GM23338 (cell line): ENCODE measurements around the gene ENTPD1.

Experiments used
- CREB1 ChIP-seq: fragments of 250-450 bp; sonication (Bioruptor Pico); IDR thresholded peaks from 2 replicates; pipeline ENCODE4 v1.5.0; 2020; ENCODE audit warnings: low read depth, mild to moderate bottlenecking, moderate library complexity
- EZH2 ChIP-seq: fragments of 200-600 bp; sonication (generic); IDR thresholded peaks from one replicate; pipeline ENCODE4 v1.8.0; 2017; ENCODE audit warnings: antibody characterized with exemption, mild to moderate bottlenecking, low read depth; ENCODE audit not compliant: unreplicated experiment
- EZH2phosphoT487 ChIP-seq: fragments of 200-600 bp; sonication (generic); IDR thresholded peaks from one replicate; pipeline ENCODE4 v1.8.1; 2018; ENCODE audit warnings: antibody characterized with exemption; ENCODE audit not compliant: unreplicated experiment
- POLR2AphosphoS5 ChIP-seq: IDR thresholded peaks from 2 replicates; pipeline ENCODE4 v1.6.1; 2016; ENCODE audit warnings: antibody characterized with exemption, low read depth
- ZNF114 ChIP-seq: fragments of 250-450 bp; sonication (Bioruptor Pico); IDR thresholded peaks from 2 replicates; pipeline ENCODE4 v1.5.0; 2020; ENCODE audit warnings: mild to moderate bottlenecking, moderate library complexity
- TF ChIP-seq, protein P1 (sequence below), 2 experiments: fragments of 200-600 bp in 1 of 2; sonication (generic) in 1 of 2; conservative IDR thresholded peaks; 2 replicates each; pipeline versions ENCODE4 v1.5.1 to v1.6.1; 2016 to 2017; ENCODE audit warnings: antibody characterized with exemption in 2 of 2, low read depth in 2 of 2, mild to moderate bottlenecking in 2 of 2, moderate library complexity in 1 of 2
- TF ChIP-seq, protein P2 (sequence below): IDR thresholded peaks from one replicate; pipeline ENCODE4 v1.6.1; 2018; ENCODE audit warnings: antibody characterized with exemption; ENCODE audit not compliant: unreplicated experiment

DNA sequence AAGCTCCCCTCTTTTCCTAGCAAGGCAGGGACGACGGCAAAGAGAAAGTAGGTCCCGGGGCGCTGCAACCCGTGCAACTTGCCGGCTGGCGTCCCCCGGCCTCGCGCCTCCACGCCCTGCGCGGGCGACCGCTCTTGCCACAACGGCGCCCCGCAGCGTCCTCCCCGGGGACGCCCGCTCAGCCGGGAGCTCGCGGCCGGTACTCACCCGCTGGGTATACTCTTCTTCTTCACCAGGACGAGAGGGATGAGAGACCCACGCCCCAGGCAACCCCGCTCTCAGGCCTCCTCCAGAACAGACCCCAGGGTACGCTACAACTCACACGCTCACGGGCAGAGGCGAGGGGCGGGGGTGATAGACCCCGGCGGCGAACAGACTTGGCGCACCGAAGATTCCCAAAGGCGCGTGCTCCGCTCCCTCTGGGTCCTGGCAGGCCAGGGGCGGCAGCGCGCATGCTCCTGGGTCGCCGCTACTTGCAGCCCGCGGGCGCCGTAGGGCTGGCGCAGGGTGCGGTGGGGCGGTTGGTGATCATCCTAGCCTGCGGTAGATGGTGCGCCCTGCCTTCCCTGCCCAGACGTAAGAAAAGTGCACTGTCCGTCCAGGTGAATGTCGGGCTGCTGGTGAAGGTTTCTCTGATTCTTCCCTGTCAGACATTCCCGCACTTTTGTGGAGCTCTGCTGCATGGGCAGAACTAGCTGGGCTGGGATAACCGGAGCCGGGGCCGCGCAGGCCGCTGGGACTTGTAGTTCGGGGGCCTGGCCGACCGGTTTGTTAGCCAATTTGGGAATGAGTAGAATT, 151.7 kb downstream of the ENTPD1 start, which contains the start of gene CC2D2B:
- TF ChIP-seq, protein P1, sequence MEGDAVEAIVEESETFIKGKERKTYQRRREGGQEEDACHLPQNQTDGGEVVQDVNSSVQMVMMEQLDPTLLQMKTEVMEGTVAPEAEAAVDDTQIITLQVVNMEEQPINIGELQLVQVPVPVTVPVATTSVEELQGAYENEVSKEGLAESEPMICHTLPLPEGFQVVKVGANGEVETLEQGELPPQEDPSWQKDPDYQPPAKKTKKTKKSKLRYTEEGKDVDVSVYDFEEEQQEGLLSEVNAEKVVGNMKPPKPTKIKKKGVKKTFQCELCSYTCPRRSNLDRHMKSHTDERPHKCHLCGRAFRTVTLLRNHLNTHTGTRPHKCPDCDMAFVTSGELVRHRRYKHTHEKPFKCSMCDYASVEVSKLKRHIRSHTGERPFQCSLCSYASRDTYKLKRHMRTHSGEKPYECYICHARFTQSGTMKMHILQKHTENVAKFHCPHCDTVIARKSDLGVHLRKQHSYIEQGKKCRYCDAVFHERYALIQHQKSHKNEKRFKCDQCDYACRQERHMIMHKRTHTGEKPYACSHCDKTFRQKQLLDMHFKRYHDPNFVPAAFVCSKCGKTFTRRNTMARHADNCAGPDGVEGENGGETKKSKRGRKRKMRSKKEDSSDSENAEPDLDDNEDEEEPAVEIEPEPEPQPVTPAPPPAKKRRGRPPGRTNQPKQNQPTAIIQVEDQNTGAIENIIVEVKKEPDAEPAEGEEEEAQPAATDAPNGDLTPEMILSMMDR (conservative IDR thresholded peaks at IDR 0.05; ENCODE audit: low read depth in 2 of 2) = no peak
- TF ChIP-seq, protein P2, sequence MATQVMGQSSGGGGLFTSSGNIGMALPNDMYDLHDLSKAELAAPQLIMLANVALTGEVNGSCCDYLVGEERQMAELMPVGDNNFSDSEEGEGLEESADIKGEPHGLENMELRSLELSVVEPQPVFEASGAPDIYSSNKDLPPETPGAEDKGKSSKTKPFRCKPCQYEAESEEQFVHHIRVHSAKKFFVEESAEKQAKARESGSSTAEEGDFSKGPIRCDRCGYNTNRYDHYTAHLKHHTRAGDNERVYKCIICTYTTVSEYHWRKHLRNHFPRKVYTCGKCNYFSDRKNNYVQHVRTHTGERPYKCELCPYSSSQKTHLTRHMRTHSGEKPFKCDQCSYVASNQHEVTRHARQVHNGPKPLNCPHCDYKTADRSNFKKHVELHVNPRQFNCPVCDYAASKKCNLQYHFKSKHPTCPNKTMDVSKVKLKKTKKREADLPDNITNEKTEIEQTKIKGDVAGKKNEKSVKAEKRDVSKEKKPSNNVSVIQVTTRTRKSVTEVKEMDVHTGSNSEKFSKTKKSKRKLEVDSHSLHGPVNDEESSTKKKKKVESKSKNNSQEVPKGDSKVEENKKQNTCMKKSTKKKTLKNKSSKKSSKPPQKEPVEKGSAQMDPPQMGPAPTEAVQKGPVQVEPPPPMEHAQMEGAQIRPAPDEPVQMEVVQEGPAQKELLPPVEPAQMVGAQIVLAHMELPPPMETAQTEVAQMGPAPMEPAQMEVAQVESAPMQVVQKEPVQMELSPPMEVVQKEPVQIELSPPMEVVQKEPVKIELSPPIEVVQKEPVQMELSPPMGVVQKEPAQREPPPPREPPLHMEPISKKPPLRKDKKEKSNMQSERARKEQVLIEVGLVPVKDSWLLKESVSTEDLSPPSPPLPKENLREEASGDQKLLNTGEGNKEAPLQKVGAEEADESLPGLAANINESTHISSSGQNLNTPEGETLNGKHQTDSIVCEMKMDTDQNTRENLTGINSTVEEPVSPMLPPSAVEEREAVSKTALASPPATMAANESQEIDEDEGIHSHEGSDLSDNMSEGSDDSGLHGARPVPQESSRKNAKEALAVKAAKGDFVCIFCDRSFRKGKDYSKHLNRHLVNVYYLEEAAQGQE = no peak
- TF ChIP-seq POLR2AphosphoS5 (peak; percentile 90), EZH2 (no peak), EZH2phosphoT487 (no peak), CREB1 (CRISPR knock-in tag) (no peak), ZNF114 (CRISPR knock-in tag) (no peak)
